IPS-20b (cell line): ENCODE results near the gene TSHZ1.

Experiments used
- H3K27ac ChIP-seq: one replicate; pipeline ENCODE4 v1.5.1; 2013; ENCODE audit warnings: low read length
- H3K27me3 ChIP-seq: 2 replicates; pipeline ENCODE4 v1.6.1; 2013; ENCODE audit warnings: mild to moderate bottlenecking, low read length, inconsistent platforms; ENCODE audit not compliant: insufficient read depth
- H3K36me3 ChIP-seq: 2 replicates; pipeline ENCODE4 v1.6.1; 2013; ENCODE audit warnings: low read depth, mild to moderate bottlenecking, inconsistent platforms, low read length, moderate library complexity; ENCODE audit not compliant: insufficient read depth
- H3K4me1 ChIP-seq: 2 replicates; pipeline ENCODE4 v1.6.1; 2013; ENCODE audit warnings: mild to moderate bottlenecking, control low read depth, inconsistent platforms, low read length, moderate library complexity; ENCODE audit not compliant: insufficient read depth
- H3K4me3 ChIP-seq: 2 replicates; pipeline ENCODE4 v1.5.1; 2013; ENCODE audit warnings: mild to moderate bottlenecking, low read length, inconsistent platforms
- H3K9ac ChIP-seq: 2 replicates; pipeline ENCODE4 v1.6.1; 2013; ENCODE audit warnings: low read depth, mild to moderate bottlenecking, inconsistent platforms, low read length, moderate library complexity
- H3K9me3 ChIP-seq: 2 replicates; pipeline ENCODE4 v1.6.1; 2013; ENCODE audit warnings: mild to moderate bottlenecking, low read depth, low read length, inconsistent platforms; ENCODE audit not compliant: insufficient read depth

The TSHZ1 gene

GRCh38 chr18:75204732-75205513, 5.7 kb upstream of the TSHZ1 start:
- no peak overlapping the region for H3K27ac ChIP-seq
- no peaks in the 10 kb centered on the region for H3K36me3 ChIP-seq
- peaks cover 86% of the 10 kb centered on the region for H3K27me3 ChIP-seq
- no peaks in the 10 kb centered on the region for H3K9me3 ChIP-seq
- H3K9ac ChIP-seq, result no peak overlapping the region
- peaks cover 24% of the 10 kb centered on the region for H3K4me1 ChIP-seq
- H3K4me3 ChIP-seq, result peak overlapping the region; percentile 74

GRCh38 chr18:75205514-75206132, 5.0 kb upstream of the TSHZ1 start:
- no peak overlapping the region for H3K27ac ChIP-seq
- peak overlapping the region; percentile 74 for H3K4me3 ChIP-seq
- H3K36me3 ChIP-seq, result no peaks in the 10 kb centered on the region
- peaks cover 24% of the 10 kb centered on the region for H3K4me1 ChIP-seq
- H3K9me3 ChIP-seq, result no peaks in the 10 kb centered on the region
- peaks cover 91% of the 10 kb centered on the region for H3K27me3 ChIP-seq
- no peak overlapping the region for H3K9ac ChIP-seq

DNA sequence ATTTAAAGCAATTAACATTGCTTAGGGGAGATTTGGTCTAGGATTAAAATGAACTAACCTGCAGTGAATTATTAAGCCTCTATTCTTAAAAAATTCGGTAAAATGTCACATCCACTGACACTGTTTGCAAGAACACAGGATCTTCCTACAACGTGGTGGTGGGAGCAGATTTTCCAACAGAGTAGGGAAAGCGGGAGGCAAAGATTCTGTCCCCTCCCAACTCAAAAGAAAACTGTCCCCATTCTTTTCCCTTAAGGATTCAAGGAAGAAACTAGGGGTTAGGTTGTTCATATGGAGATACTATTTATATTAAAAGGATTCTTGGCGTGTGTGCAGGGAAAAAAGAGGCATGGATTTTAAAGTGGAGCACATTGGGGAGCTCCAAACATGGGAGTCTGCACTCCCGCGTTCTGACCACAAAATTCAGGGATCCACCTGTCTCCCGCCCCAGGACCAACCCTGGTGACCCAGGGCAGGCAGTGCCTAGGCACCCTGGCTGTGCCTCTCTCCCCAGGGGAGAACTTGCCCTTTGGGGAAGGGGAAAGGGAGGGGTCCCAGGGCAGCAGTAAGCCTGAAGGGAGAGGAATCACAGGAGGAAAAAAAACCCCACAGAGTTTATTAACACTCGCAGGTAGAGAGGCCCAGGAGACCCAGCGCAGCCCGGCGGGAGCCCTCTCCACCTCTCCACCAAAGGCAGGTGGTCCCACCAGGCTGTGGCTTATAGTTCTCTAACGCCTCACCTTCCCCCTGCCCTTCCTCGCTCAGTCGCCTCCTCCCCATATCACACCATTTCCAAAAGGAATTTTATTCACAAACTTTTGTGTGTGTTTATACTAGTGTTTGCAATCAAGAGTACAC, 3.9 kb upstream of the TSHZ1 start:
- Histone ChIP-seq H3K9ac (no peak overlapping the region), H3K27me3 (peaks cover 87% of the 10 kb centered on the region), H3K4me3 (peak overlapping the region; percentile 74), H3K36me3 (no peaks in the 10 kb centered on the region), H3K9me3 (no peaks in the 10 kb centered on the region), H3K4me1 (peaks cover 24% of the 10 kb centered on the region), H3K27ac (no peak overlapping the region)

DNA sequence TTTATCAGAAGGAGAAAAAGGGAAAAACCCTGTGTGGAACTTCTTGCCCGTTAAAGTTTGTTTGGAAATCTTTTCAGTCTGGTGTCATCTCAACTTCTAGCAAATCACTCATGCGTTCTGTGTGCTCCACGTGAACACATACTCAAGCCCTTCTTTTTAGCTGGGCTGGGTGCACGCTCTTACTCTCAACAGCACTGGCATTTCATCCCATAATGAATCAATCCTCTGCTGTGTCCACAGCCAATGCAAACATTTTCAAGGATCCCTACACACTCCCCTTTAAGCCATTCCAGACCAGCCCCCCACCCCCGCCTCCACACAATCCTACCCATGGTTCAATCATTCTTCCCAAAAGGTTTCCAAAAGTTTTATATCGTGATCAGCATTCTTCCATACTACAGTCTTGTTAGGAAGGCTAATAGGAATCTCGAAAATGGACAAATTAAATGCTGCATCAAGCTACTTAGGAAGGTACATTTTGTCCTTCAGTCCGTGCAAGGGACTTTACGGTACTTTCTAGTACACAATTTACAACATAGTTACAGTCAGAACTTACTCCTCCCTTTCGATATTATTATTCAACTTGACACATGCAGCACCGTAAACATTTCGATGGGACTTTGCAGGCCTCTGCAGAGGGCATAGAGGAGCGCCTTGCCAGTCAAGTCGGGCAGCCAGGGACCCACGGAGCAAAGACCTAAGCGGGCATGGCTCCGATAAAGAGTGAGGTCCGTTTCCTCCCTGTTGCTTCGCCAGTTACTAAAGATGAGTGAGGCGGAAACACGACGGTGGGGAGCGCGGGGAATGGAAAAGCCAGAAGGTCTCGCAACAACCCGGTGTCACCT, 3.1 kb upstream of the TSHZ1 start:
- H3K4me1 ChIP-seq, result peaks cover 28% of the 10 kb centered on the region
- H3K4me3 ChIP-seq, result peak overlapping the region; percentile 74
- no peak overlapping the region for H3K9ac ChIP-seq
- no peaks in the 10 kb centered on the region for H3K36me3 ChIP-seq
- peaks cover 87% of the 10 kb centered on the region for H3K27me3 ChIP-seq
- no peaks in the 10 kb centered on the region for H3K9me3 ChIP-seq
- H3K27ac ChIP-seq, result no peak overlapping the region

GRCh38 chr18:75208155-75208835, 2.3 kb upstream of the TSHZ1 start:
- peak overlapping the region; percentile 74 for H3K4me3 ChIP-seq
- H3K4me1 ChIP-seq, result peaks cover 28% of the 10 kb centered on the region
- H3K27ac ChIP-seq, result no peak overlapping the region
- H3K27me3 ChIP-seq, result peaks cover 87% of the 10 kb centered on the region
- H3K9me3 ChIP-seq, result no peaks in the 10 kb centered on the region
- no peak overlapping the region; the same call in 1 of the 2 replicates for H3K9ac ChIP-seq
- H3K36me3 ChIP-seq, result no peaks in the 10 kb centered on the region

- Histone ChIP-seq H3K9me3 (no peaks in the 10 kb centered on the region), H3K4me3 (peak overlapping the region; percentile 74; the same call in 1 of the 2 replicates), H3K9ac (no peak overlapping the region; the same call in 1 of the 2 replicates), H3K27me3 (peaks cover 87% of the 10 kb centered on the region), H3K36me3 (no peaks in the 10 kb centered on the region), H3K4me1 (peaks cover 28% of the 10 kb centered on the region), H3K27ac (no peak overlapping the region)
These were observed 1.8 kb upstream of the TSHZ1 start for GRCh38 chr18:75208836-75209128.

DNA sequence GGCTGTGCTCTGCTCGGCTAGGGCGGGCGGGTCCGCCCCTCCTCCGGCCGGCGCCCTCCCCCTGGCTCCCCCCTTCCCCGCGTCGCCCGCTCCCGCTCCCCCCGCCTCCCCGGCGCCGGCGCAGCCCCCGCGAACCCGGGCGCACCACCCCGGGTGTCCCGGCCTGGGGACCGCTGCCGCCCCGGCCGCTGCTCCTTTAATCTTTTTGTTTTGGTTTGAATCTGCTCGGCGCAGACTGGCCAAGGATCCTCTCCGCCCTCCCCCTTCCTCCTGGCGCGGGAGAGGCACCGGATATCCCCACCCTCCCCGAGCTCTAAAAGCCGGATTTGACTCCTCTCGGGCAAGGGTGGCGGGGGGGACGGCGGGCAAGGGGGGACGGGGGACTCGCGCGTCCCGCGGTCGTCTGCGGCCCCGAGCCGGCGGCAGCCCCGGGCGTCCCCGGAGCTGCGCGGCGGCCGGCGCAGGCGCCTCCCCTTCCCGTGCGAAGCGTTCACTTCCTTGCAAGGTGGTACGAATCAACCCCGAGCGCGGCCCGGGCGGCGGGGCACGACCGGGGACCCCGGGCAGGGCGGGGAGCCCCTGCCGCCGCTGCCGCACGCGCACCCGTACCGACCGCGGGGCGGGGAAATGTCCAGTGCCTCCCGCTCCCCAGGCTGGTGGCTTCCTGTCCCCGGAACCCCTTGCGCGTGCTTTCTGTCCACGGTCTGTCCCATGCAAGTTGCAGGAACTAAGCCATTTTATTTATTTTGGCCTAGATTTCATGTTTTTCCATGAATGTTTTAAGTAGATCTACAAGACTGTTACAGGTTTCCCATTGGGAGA, 1.3 kb upstream of the TSHZ1 start, which contains the start of gene PTGR3:
Gene PTGR3, minus strand, starts transcription at position 11 of the 822 bp plus-strand sequence. CDS start 81 bp downstream, outside the sequence.
- H3K9ac ChIP-seq, result no peak within 1 kb of the TSS; the same call in 1 of the 2 replicates
- H3K4me1 ChIP-seq, result peaks cover 25% of the 10 kb centered on the region
- H3K27ac ChIP-seq, result no peak within 1 kb of the TSS
- H3K27me3 ChIP-seq, result peaks cover 87% of the 10 kb centered on the region
- H3K36me3 ChIP-seq, result no peaks in the 10 kb centered on the region
- H3K9me3 ChIP-seq, result no peaks in the 10 kb centered on the region
- peak within 1 kb of the TSS; percentile 74 for H3K4me3 ChIP-seq

DNA sequence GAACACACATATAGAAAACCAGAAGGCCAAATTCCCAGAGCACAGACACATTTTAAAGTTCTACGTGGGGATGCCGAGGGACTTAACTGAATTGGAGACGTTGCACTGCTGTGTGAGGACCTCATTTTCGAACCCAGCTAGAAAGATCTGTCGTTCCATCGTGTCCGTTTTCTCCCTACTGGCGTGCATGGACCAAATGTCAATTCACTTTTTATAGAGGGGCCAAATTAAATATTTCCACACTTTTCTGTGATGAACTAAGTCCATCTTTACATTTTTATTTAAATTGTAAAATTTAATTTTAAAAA, 692 bp upstream of the TSHZ1 start:
- Histone ChIP-seq H3K9me3 (no peaks in the 10 kb centered on the region), H3K27ac (no peak overlapping the region), H3K36me3 (no peaks in the 10 kb centered on the region), H3K27me3 (peaks cover 87% of the 10 kb centered on the region), H3K4me3 (peak overlapping the region; percentile 74), H3K9ac (no peak overlapping the region), H3K4me1 (peaks cover 25% of the 10 kb centered on the region)

- Histone ChIP-seq H3K9ac (no peak overlapping the region), H3K27me3 (peaks cover 76% of the 10 kb centered on the region), H3K4me1 (peaks cover 17% of the 10 kb centered on the region), H3K36me3 (no peaks in the 10 kb centered on the region), H3K9me3 (no peaks in the 10 kb centered on the region), H3K4me3 (peak overlapping the region; percentile 74), H3K27ac (no peak overlapping the region)
These were observed 515 bp downstream of the TSHZ1 start for GRCh38 chr18:75211002-75211621.

DNA sequence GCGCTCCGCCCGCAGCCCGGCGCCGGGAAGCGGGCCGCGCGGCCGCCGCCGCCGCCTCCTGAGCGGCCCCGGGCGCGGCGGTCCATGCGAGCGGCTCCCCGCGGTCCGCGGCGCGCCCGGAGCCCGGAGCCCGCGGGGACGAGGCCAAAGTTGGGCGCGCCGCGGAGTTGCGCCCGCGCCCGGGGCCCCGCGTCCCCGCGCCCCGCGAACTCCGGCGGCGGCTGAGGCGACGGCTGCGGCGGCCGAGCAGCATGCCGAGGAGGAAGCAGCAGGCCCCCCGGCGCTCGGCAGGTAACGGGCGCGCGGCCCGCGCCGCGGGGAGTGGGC, 992 bp downstream of the TSHZ1 start:
- Histone ChIP-seq H3K9ac (no peak overlapping the region), H3K4me3 (peak overlapping the region; percentile 53; the same call in 1 of the 2 replicates), H3K27ac (no peak overlapping the region), H3K4me1 (peaks cover 15% of the 10 kb centered on the region), H3K27me3 (peaks cover 71% of the 10 kb centered on the region), H3K9me3 (no peaks in the 10 kb centered on the region), H3K36me3 (no peaks in the 10 kb centered on the region)
